ENCODE measurements around the gene ST8SIA1. TPM values are rescaled to one million over a fixed set of nuclear protein-coding genes. Genes with fewer than 3 reads are reported as not detected.

The ST8SIA1 gene
- total RNA-seq, 1 donor from 2014 or later, result 2.2 TPM

GRCh38 chr12:22287776-22288621 is 46.5 kb downstream of the ST8SIA1 start:
- Mint-ChIP-seq H3K4me3 (no peak overlapping the region), H3K27ac (no peak overlapping the region), H3K36me3 (no peaks in the 10 kb centered on the region), H3K27me3 (ENCODE audit: low read depth) (no peaks in the 10 kb centered on the region), H3K9me3 (no peaks in the 10 kb centered on the region), H3K4me1 (peaks cover 8% of the 10 kb centered on the region)
- no peak for TF ChIP-seq CTCF (IDR thresholded peaks at IDR 0.05; ENCODE audit: unreplicated experiment)
- no peak for DNase-seq (ENCODE audit: low spot score in 2 of 2, unreplicated experiment in 2 of 2)

- no peak for TF ChIP-seq CTCF (IDR thresholded peaks at IDR 0.05; ENCODE audit: unreplicated experiment)
- Mint-ChIP-seq H3K27me3 (ENCODE audit: low read depth) (no peaks in the 10 kb centered on the region), H3K4me3 (no peak overlapping the region), H3K27ac (no peak overlapping the region), H3K4me1 (peaks cover 11% of the 10 kb centered on the region), H3K36me3 (no peaks in the 10 kb centered on the region), H3K9me3 (no peaks in the 10 kb centered on the region)
- no peak for DNase-seq (ENCODE audit: low spot score in 2 of 2, unreplicated experiment in 2 of 2)
Observed at GRCh38 chr12:22287101-22287500, 47.4 kb downstream of the ST8SIA1 start.

GRCh38 chr12:22286569-22286968 is 47.9 kb downstream of the ST8SIA1 start:
- Mint-ChIP-seq H3K27me3 (ENCODE audit: low read depth) (no peaks in the 10 kb centered on the region), H3K4me3 (no peak overlapping the region), H3K27ac (no peak overlapping the region), H3K9me3 (no peaks in the 10 kb centered on the region), H3K4me1 (peaks cover 11% of the 10 kb centered on the region), H3K36me3 (no peaks in the 10 kb centered on the region)
- no peak for DNase-seq (ENCODE audit: low spot score in 2 of 2, unreplicated experiment in 2 of 2)
- TF ChIP-seq CTCF (IDR thresholded peaks at IDR 0.05; ENCODE audit: unreplicated experiment), result no peak

- Mint-ChIP-seq H3K9me3 (no peaks in the 10 kb centered on the region), H3K27ac (no peak overlapping the region), H3K4me3 (no peak overlapping the region), H3K27me3 (ENCODE audit: low read depth) (no peaks in the 10 kb centered on the region), H3K36me3 (no peaks in the 10 kb centered on the region), H3K4me1 (peaks cover 11% of the 10 kb centered on the region)
- TF ChIP-seq CTCF (IDR thresholded peaks at IDR 0.05; ENCODE audit: unreplicated experiment), result no peak
- DNase-seq (ENCODE audit: low spot score in 2 of 2, unreplicated experiment in 2 of 2), result no peak
Observed at GRCh38 chr12:22285846-22286245, 48.7 kb downstream of the ST8SIA1 start.

GRCh38 chr12:22284871-22285270 is 49.6 kb downstream of the ST8SIA1 start:
- Mint-ChIP-seq H3K4me3 (no peak overlapping the region), H3K4me1 (peaks cover 11% of the 10 kb centered on the region), H3K27ac (no peak overlapping the region), H3K36me3 (no peaks in the 10 kb centered on the region), H3K27me3 (ENCODE audit: low read depth) (no peaks in the 10 kb centered on the region), H3K9me3 (no peaks in the 10 kb centered on the region)
- TF ChIP-seq CTCF (IDR thresholded peaks at IDR 0.05; ENCODE audit: unreplicated experiment), result no peak
- DNase-seq (ENCODE audit: low spot score in 2 of 2, unreplicated experiment in 2 of 2), result no peak

Measured in mesothelial cell of epicardium (in vitro differentiated cells).